HG03457 (cell line): ENCODE results near the gene RMC1.
"Not testable (repeated sequence)": the region's sequence is repeated elsewhere in the genome, so short reads cannot be mapped to it uniquely, and the experiment has no call there.

Experiments used
- ATAC-seq: cut with Tn5 transposase; IDR thresholded peaks from one replicate; pipeline ENCODE4 v1.9.1; 2021; ENCODE audit warnings: moderate number of reproducible peaks; ENCODE audit not compliant: unreplicated experiment

Gene RMC1

GRCh38 chr18:23495723-23496440, 7.4 kb upstream of the RMC1 start:
- ATAC-seq: no peak

- ATAC-seq: no peak
These were observed 5.2 kb upstream of the RMC1 start for GRCh38 chr18:23498117-23498516.

- ATAC-seq: no peak
These were observed 4.4 kb upstream of the RMC1 start for GRCh38 chr18:23498877-23499276.

- no peak for ATAC-seq
These were observed 4.0 kb upstream of the RMC1 start for GRCh38 chr18:23499291-23499781.

- no peak for ATAC-seq
These were observed 1.7 kb upstream of the RMC1 start for GRCh38 chr18:23501626-23502025.

- no peak for ATAC-seq
These were observed 734 bp upstream of the RMC1 start for GRCh38 chr18:23502516-23503037.

- ATAC-seq: no peak
These were observed 643 bp downstream of the RMC1 start for GRCh38 chr18:23503963-23504344.

GRCh38 chr18:23504720-23505119, 1.4 kb downstream of the RMC1 start:
- ATAC-seq: peak; percentile 46

GRCh38 chr18:23506393-23506792, 3.1 kb downstream of the RMC1 start:
- ATAC-seq: no peak

- not testable (repeated sequence) for ATAC-seq
These were observed 7.6 kb downstream of the RMC1 start for GRCh38 chr18:23510923-23511322.

GRCh38 chr18:23512216-23512615, 8.9 kb downstream of the RMC1 start:
- not testable (repeated sequence) for ATAC-seq

GRCh38 chr18:23512641-23513040, 9.3 kb downstream of the RMC1 start:
- ATAC-seq: no peak

- ATAC-seq: peak; percentile 81
These were observed 12.7 kb downstream of the RMC1 start for GRCh38 chr18:23515911-23516546.

GRCh38 chr18:23519734-23520133, 16.4 kb downstream of the RMC1 start:
- ATAC-seq: no peak

- ATAC-seq: no peak
These were observed 18.0 kb downstream of the RMC1 start for GRCh38 chr18:23521271-23521670.

- ATAC-seq: no peak
These were observed 18.6 kb downstream of the RMC1 start for GRCh38 chr18:23521907-23522306.

- no peak for ATAC-seq
These were observed 20.3 kb downstream of the RMC1 start for GRCh38 chr18:23523429-23524212.

GRCh38 chr18:23524213-23524707, 20.9 kb downstream of the RMC1 start:
- no peak for ATAC-seq

- ATAC-seq: no peak
These were observed 23.3 kb downstream of the RMC1 start for GRCh38 chr18:23526501-23527063.

GRCh38 chr18:23528580-23529472, 25.5 kb downstream of the RMC1 start:
- ATAC-seq: no peak
